Purkinje cell (primary cell): ENCODE results near the gene GPR12. TPM values are rescaled to one million over a fixed set of nuclear protein-coding genes. Genes with fewer than 3 reads are reported as not detected.

ENCODE experiments used
- polyA plus RNA-seq: library from polyadenylated mRNA; unstranded; fragments of >200 nt; fragmentation: Nextera tagmentation; gene quantifications from 2 replicates; pipeline ENCODE4 v1.2.1, GENCODE V29; 2014

Gene GPR12
- polyA plus RNA-seq, result 3.9 and 4.3 TPM in 2 replicates

GRCh38 chr13:26759907-26760831, at the start of gene GPR12:
Gene GPR12 (minus strand): TSS chr13:26760786. CDS start chr13:26759827, 959 bp downstream.

Other genes with a start within 250 kb of the GPR12 start
- gene WASF3, start 203.1 kb downstream of the GPR12 start, polyA plus RNA-seq, result 115 and 126 TPM in 2 replicates